ENCODE measurements around the gene MYEOV. TPM values are rescaled to one million over a fixed set of nuclear protein-coding genes. Genes with fewer than 3 reads are reported as not detected.

MYEOV gene
- total and polyA plus RNA-seq, 11 donors = 0.08 to 0.88 (median 0.23) TPM; not detected in 7

GRCh38 chr11:69249311-69250185, 44.4 kb upstream of the MYEOV start:
- ATAC-seq (peak in 1 of 4 donors; percentile 5), DNase-seq (peak in 1 of 5 donors; percentile 4)
- no peaks in the 10 kb centered on the region for H3K27me3 ChIP-seq
- no peak overlapping the region for H3K4me3 ChIP-seq
- intact Hi-C loops (cut with DNase I) = no loop called here
- H3K36me3 ChIP-seq = no peaks in the 10 kb centered on the region
- peaks cover 0 to 15% (median 0%) of the 10 kb centered on the region in 12 donors for H3K4me1 ChIP-seq
- peaks cover 0 to 15% (median 0%) of the 10 kb centered on the region in 12 donors for H3K9me3 ChIP-seq
- WGBS, 4 donors = 70 to 89% (median 73%) methylated on average over 32 to 35 of the region's 35 CpGs
- TF ChIP-seq POLR2A (IDR thresholded peaks at IDR 0.05) (no peak), CTCF (IDR thresholded peaks at IDR 0.05) (no peak)
- no peak overlapping the region for H3K27ac ChIP-seq

- Histone ChIP-seq H3K4me3 (no peak overlapping the region), H3K36me3 (no peaks in the 10 kb centered on the region), H3K27me3 (no peaks in the 10 kb centered on the region), H3K27ac (no peak overlapping the region), H3K9me3 (peaks cover 0 to 15% (median 0%) of the 10 kb centered on the region in 12 donors), H3K4me1 (peaks cover 0 to 15% (median 0%) of the 10 kb centered on the region in 12 donors)
- intact Hi-C loops (cut with DNase I) = no loop called here
- TF ChIP-seq CTCF (IDR thresholded peaks at IDR 0.05) (no peak), POLR2A (IDR thresholded peaks at IDR 0.05) (no peak)
- WGBS, 4 donors = 87 to 92% (median 91%) methylated on average over 16 of the region's 16 CpGs
- ATAC-seq (no peak), DNase-seq (no peak)
Observed at GRCh38 chr11:69250186-69251056, 43.5 kb upstream of the MYEOV start.

GRCh38 chr11:69251057-69251393, 42.9 kb upstream of the MYEOV start:
- WGBS, 4 donors = 92 to 95% (median 94%) methylated on average over 10 of the region's 10 CpGs
- Histone ChIP-seq H3K27me3 (no peaks in the 10 kb centered on the region), H3K27ac (no peak overlapping the region), H3K4me1 (peaks cover 0 to 10% (median 0%) of the 10 kb centered on the region in 12 donors), H3K4me3 (no peak overlapping the region), H3K9me3 (peaks cover 0 to 15% (median 0%) of the 10 kb centered on the region in 12 donors), H3K36me3 (no peaks in the 10 kb centered on the region)
- intact Hi-C loops (cut with DNase I) = no loop called here
- no peak for DNase-seq
- TF ChIP-seq POLR2A (IDR thresholded peaks at IDR 0.05) (no peak), CTCF (IDR thresholded peaks at IDR 0.05) (no peak)
- no peak for ATAC-seq

All from heart left ventricle (tissue), 16 donors.